K562 (cell line): ENCODE data around the gene HPF1. TPM values are rescaled to one million over a fixed set of nuclear protein-coding genes. Genes with fewer than 3 reads are reported as not detected.

Experiments used
- ATAC-seq: fragments of 200-7000 bp; cut with Tn5 transposase; 3 replicates; pipeline ENCODE4 v1.9.1; 2020; ENCODE audit warnings: moderate library complexity
- BruUV-seq: library from RNA; stranded (reverse); fragments of 400-500 nt; replicated peaks from 2 replicates; lab custom pipeline; 2021; lab: Mats Ljungman, UMichigan
- CTCF ChIA-PET: fragments of 300-600 bp; formaldehyde crosslinking; extraction: SDS; loops from one replicate; lab custom pipeline; 2021; ENCODE audit warnings: low intra/inter-chr PET ratio; lab: Yijun Ruan, JAX
- POLR2A ChIA-PET: fragments of 300-600, 350-650 bp; sonication (Branson Sonifier 250); formaldehyde crosslinking; extraction: SDS; loops from one replicate; lab custom pipeline; 2021; ENCODE audit warnings: antibody characterized with exemption, inconsistent platforms; lab: Yijun Ruan, JAX
- DNase-seq, 4 experiments: peaks; one replicate each; pipeline versions ENCODE4 v3.0.0 to v3.0.0-alpha.2; 2011 to 2018; ENCODE audit warnings: low spot score in 3 of 4, mixed read lengths in 3 of 4; ENCODE audit errors: extremely low read depth in 1 of 4
- FAIRE-seq: peaks from 2 replicates; lab custom pipeline; 2011; peaks lifted over from hg19 to GRCh38; lab: Jason Lieb, UNC
- H2AFZ ChIP-seq: 2 replicates; pipeline ENCODE4 v1.6.0; 2011; ENCODE audit warnings: low read depth, low read length, control low read depth, inconsistent platforms
- H3K27ac ChIP-seq: fragments of 200-600 bp; 3 replicates; pipeline ENCODE4 v1.8.0; 2011; ENCODE audit warnings: low read depth, mild to moderate bottlenecking, control low read depth, inconsistent platforms, low read length, moderate library complexity, mixed read lengths; ENCODE audit errors: extremely low read depth
- H3K27me3 ChIP-seq, 2 experiments: fragments of 300-600 bp in 1 of 2; 2 replicates in 1 of 2; 3 replicates in 1 of 2; pipeline versions ENCODE4 v1.6.0 to v1.8.0; 2011; ENCODE audit warnings: inconsistent platforms in 2 of 2, low read length in 2 of 2, mild to moderate bottlenecking in 1 of 2, mixed read lengths in 1 of 2, moderate library complexity in 1 of 2; ENCODE audit not compliant: control insufficient read depth in 2 of 2, insufficient read depth in 2 of 2
- H3K36me3 ChIP-seq: fragments of 300-600 bp; 3 replicates; pipeline ENCODE4 v1.8.0; 2011; ENCODE audit warnings: mild to moderate bottlenecking, low read length, inconsistent platforms; ENCODE audit not compliant: control insufficient read depth, insufficient read depth
- H3K4me1 ChIP-seq, 2 experiments: fragments of 200-600 bp in 1 of 2; replicated peaks in 1 of 2; 2 replicates in 1 of 2; 3 replicates in 1 of 2; pipeline versions ENCODE4 v1.5.1 to v1.8.0; 2011; ENCODE audit warnings: inconsistent platforms in 2 of 2, low read length in 2 of 2, mild to moderate bottlenecking in 1 of 2, mixed read lengths in 1 of 2, moderate library complexity in 1 of 2; ENCODE audit not compliant: control insufficient read depth in 2 of 2, insufficient read depth in 2 of 2
- H3K4me2 ChIP-seq: 2 replicates; pipeline ENCODE4 v1.6.1; 2011; ENCODE audit warnings: low read length, control low read depth, inconsistent platforms, mixed read lengths; ENCODE audit not compliant: insufficient read depth
- H3K4me3 ChIP-seq: fragments of 200-600 bp; sonication (generic), shearing (Covaris generic); 2 replicates; pipeline ENCODE4 v1.5.1; 2016; ENCODE audit warnings: control low read depth, inconsistent platforms
- H3K79me2 ChIP-seq: fragments of 200-600 bp; 3 replicates; pipeline ENCODE4 v1.8.0; 2011; ENCODE audit warnings: low read length, inconsistent platforms; ENCODE audit not compliant: control insufficient read depth, insufficient read depth
- H3K9ac ChIP-seq, 2 experiments: 2 replicates each; pipeline versions ENCODE4 v1.6.0 to v1.6.1; 2011; ENCODE audit warnings: low read depth in 2 of 2, low read length in 2 of 2, control low read depth in 1 of 2, inconsistent platforms in 1 of 2, mild to moderate bottlenecking in 1 of 2, mixed read lengths in 1 of 2; ENCODE audit not compliant: insufficient read depth in 1 of 2
- H3K9me1 ChIP-seq: one replicate; pipeline ENCODE4 v1.6.0; 2011; ENCODE audit warnings: inconsistent platforms, mild to moderate bottlenecking, low read length, moderate library complexity; ENCODE audit not compliant: control insufficient read depth, insufficient read depth
- H3K9me3 ChIP-seq: replicated peaks from 2 replicates; pipeline ENCODE4 v1.5.1; 2011; ENCODE audit warnings: low read depth, low read length, inconsistent platforms; ENCODE audit not compliant: control insufficient read depth, insufficient read depth
- H4K20me1 ChIP-seq: replicated peaks from 2 replicates; pipeline ENCODE4 v1.6.1; 2011; ENCODE audit warnings: low read length, inconsistent platforms, mixed read lengths; ENCODE audit not compliant: control insufficient read depth, insufficient read depth
- CEBPB ChIP-seq: fragments of 450-650 bp; IDR thresholded peaks from 2 replicates; pipeline ENCODE4 v1.6.1; 2016; ENCODE audit warnings: missing genetic modification characterization, missing compliant biosample characterization
- CEBPG ChIP-seq, 3 experiments: fragments of 200-800 bp in 1 of 3; sonication (Bioruptor generic) in 1 of 3; sonication (generic) in 1 of 3; formaldehyde crosslinking in 1 of 3; IDR thresholded peaks in 2 of 3; conservative IDR thresholded peaks in 1 of 3; 2 replicates each; pipeline versions ENCODE4 v1.6.1 to v1.8.0; 2016 to 2022; ENCODE audit warnings: missing compliant biosample characterization in 2 of 3, missing genetic modification characterization in 2 of 3, mild to moderate bottlenecking in 1 of 3, missing genetic modification reagents in 1 of 3
- EP400 ChIP-seq: fragments of 450-650 bp; IDR thresholded peaks from 2 replicates; pipeline ENCODE4 v1.6.1; 2017; ENCODE audit warnings: antibody characterized with exemption, mild to moderate bottlenecking, moderate library complexity
- HES1 ChIP-seq: fragments of 450-650 bp; IDR thresholded peaks from 2 replicates; pipeline ENCODE4 v1.6.1; 2016; ENCODE audit warnings: low read depth, mild to moderate bottlenecking, moderate library complexity
- L3MBTL2 ChIP-seq: fragments of 450-650 bp; IDR thresholded peaks from 2 replicates; pipeline ENCODE4 v1.6.1; 2016; ENCODE audit warnings: mild to moderate bottlenecking, moderate library complexity
- MNT ChIP-seq, 2 experiments: fragments of 450-650 bp; conservative IDR thresholded peaks; 2 replicates each; pipeline ENCODE4 v1.6.1; 2017; ENCODE audit warnings: mild to moderate bottlenecking in 2 of 2, moderate library complexity in 2 of 2
- MTA2 ChIP-seq: fragments of 450-650 bp; IDR thresholded peaks from 2 replicates; pipeline ENCODE4 v1.6.1; 2016; ENCODE audit warnings: low read depth
- NBN ChIP-seq: fragments of 450-650 bp; IDR thresholded peaks from 2 replicates; pipeline ENCODE4 v1.6.1; 2016; ENCODE audit warnings: low read depth, mild to moderate bottlenecking
- NKRF ChIP-seq: fragments of 450-650 bp; IDR thresholded peaks from 2 replicates; pipeline ENCODE4 v1.6.1; 2016; ENCODE audit warnings: borderline replicate concordance
- PHF20 ChIP-seq: fragments of 450-650 bp; IDR thresholded peaks from 2 replicates; pipeline ENCODE4 v1.6.1; 2018; ENCODE audit not compliant: partially characterized antibody
- PTBP1 ChIP-seq: fragments of 200-400 bp; formaldehyde crosslinking; IDR thresholded peaks from 2 replicates; pipeline ENCODE4 v1.6.1; 2017; ENCODE audit warnings: low read depth, low read length
- SNAPC5 ChIP-seq: fragments of 250-450 bp; sonication (Bioruptor Pico); IDR thresholded peaks from 2 replicates; pipeline ENCODE4 v1.8.0; 2021; ENCODE audit warnings: moderate library complexity, mild to moderate bottlenecking, inconsistent platforms
- SRSF1 ChIP-seq: fragments of 200-400 bp; formaldehyde crosslinking; IDR thresholded peaks from 2 replicates; pipeline ENCODE4 v1.6.1; 2017; ENCODE audit warnings: mild to moderate bottlenecking, low read depth, low read length, moderate library complexity
- TOE1 ChIP-seq, 2 experiments: fragments of 450-650 bp in 1 of 2; sonication (generic) in 1 of 2; formaldehyde crosslinking in 1 of 2; IDR thresholded peaks; 2 replicates each; pipeline versions ENCODE4 v1.7.1 to v1.8.0; 2016 to 2022; ENCODE audit warnings: borderline replicate concordance in 2 of 2, mild to moderate bottlenecking in 2 of 2, antibody characterized with exemption in 1 of 2, inconsistent platforms in 1 of 2, low read depth in 1 of 2, missing genetic modification reagents in 1 of 2, moderate library complexity in 1 of 2
- ZFP36 ChIP-seq: fragments of 150-350 bp; IDR thresholded peaks from 2 replicates; pipeline ENCODE4 v1.6.1; 2018; ENCODE audit warnings: low read length, low read depth; ENCODE audit not compliant: partially characterized antibody
- ZZZ3 ChIP-seq: fragments of 450-650 bp; IDR thresholded peaks from 2 replicates; pipeline ENCODE4 v1.6.1; 2016; ENCODE audit warnings: antibody characterized with exemption, mild to moderate bottlenecking, moderate library complexity
- WGBS: fragments of 100-300 bp; shearing (Covaris generic); methylation state at CpG from one replicate; pipeline ENCODE4 v1.1.6; 2016; ENCODE audit warnings: low coverage, mixed read lengths; ENCODE audit not compliant: insufficient coverage; ENCODE audit errors: missing lambda C conversion rate; 5-methylcytosine and 5-hydroxymethylcytosine counted together
- in situ Hi-C: fragments of 300-500 bp; cut with MboI; formaldehyde crosslinking; loops from 4 replicates; pipeline ENCODE4 v1.15.0; 2018; ENCODE audit warnings: inconsistent platforms, mixed read lengths
- intact Hi-C: fragments of 100-400 bp; cut with micrococcal nuclease; formaldehyde crosslinking; loops from 2 replicates; pipeline ENCODE4 v1.14.2; 2022
- polyA plus RNA-seq, 8 experiments: library from polyadenylated mRNA; depleted of rRNA in 4 of 8; stranded (reverse) in 5 of 8; unstranded in 3 of 8; fragments of >200 nt; fragmentation: Nextera tagmentation in 2 of 8; fragmentation: Illumina TruSeq in 1 of 8; extraction: Ambion mirVana in 2 of 8; extraction: Trizol in 1 of 8; gene quantifications; 2 replicates each; pipeline versions ENCODE4 v1.2.1 to v1.2.3, GENCODE V29; 2011 to 2014; ENCODE audit warnings: inconsistent platforms in 1 of 8, missing spikeins in 1 of 8
- total RNA-seq, 7 experiments: library from RNA; depleted of rRNA in 6 of 7; stranded (reverse); fragments of >200 nt in 6 of 7; fragmentation: Illumina TruSeq in 2 of 7; extraction: Trizol in 2 of 7; gene quantifications; 2 replicates each; pipeline versions ENCODE4 v1.2.1 to v1.2.3, GENCODE V29; 2011 to 2021; ENCODE audit warnings: low replicate concordance in 1 of 7

HPF1 gene
- total and polyA plus RNA-seq, 9 of the 15 experiments (the other 6 are each of a cell fraction or from before 2014, with no cell fraction given): 21.2 to 89.4 (median 35.2) TPM

- Histone ChIP-seq H3K9ac (no peak overlapping the region), H2AFZ (no peak overlapping the region), H3K4me2 (no peak overlapping the region), H3K9me3 (no peaks in the 10 kb centered on the region)
- CTCF ChIA-PET: no interaction called here
- no peak for FAIRE-seq
- no TSS peak for BruUV-seq
- TF ChIP-seq PHF20 (no peak), CEBPB (tag) (peak; percentile 90), TOE1 (IDR thresholded peaks at IDR 0.05; ENCODE audit: borderline replicate concordance) (no peak), TOE1 (CRISPR knock-in tag; IDR thresholded peaks at IDR 0.05; ENCODE audit: borderline replicate concordance, low read depth) (no peak), SNAPC5 (CRISPR knock-in tag) (no peak), EP400 (no peak), NBN (no peak), SRSF1 (no peak), L3MBTL2 (no peak), NKRF (no peak), ZFP36 (no peak), ZZZ3 (no peak), MTA2 (no peak), CEBPG (CRISPR knock-in tag; IDR thresholded peaks at IDR 0.05) (peak; percentile 47; the same call in 1 of the 2 replicates), CEBPG (tag; conservative IDR thresholded peaks at IDR 0.05 in 1 of 2, IDR thresholded peaks at IDR 0.05 in 1 of 2) (peak; percentile 54 to 83; a peak in 3 of 4 replicates), MNT (conservative IDR thresholded peaks at IDR 0.05) (no peak), PTBP1 (no peak), HES1 (no peak)
- TF ChIP-seq, all 486 proteins: peak for 2
- 78% methylated on average over 2 of the region's 2 CpGs for WGBS
- POLR2A ChIA-PET: no interaction called here
- H3K36me3 ChIP-seq: peaks cover 18% of the 10 kb centered on the region
- no peaks in the 10 kb centered on the region for H3K79me2 ChIP-seq
- H3K27ac ChIP-seq: no peak overlapping the region
- H4K20me1 ChIP-seq: no peaks in the 10 kb centered on the region
- no peaks in the 10 kb centered on the region for H3K4me1 ChIP-seq
- DNase-seq (no peak), ATAC-seq (no peak)
- H3K9me1 ChIP-seq: no peaks in the 10 kb centered on the region
- H3K27me3 ChIP-seq: no peaks in the 10 kb centered on the region
- H3K4me3 ChIP-seq: no peak overlapping the region
- in situ Hi-C loops (no loop called here), intact Hi-C loops (no loop called here)
Measured at GRCh38 chr4:169741569-169741968, 16.2 kb downstream of the HPF1 start.
